Type B pancreatic cell (in vitro differentiated cells): ENCODE data around the gene PTGS1. TPM values are rescaled to one million over a fixed set of nuclear protein-coding genes. Genes with fewer than 3 reads are reported as not detected.
"Not testable (repeated sequence)": the region's sequence is repeated elsewhere in the genome, so short reads cannot be mapped to it uniquely, and the experiment has no call there.

Source experiments
- DNase-seq: peaks from one replicate; pipeline ENCODE4 v3.0.0; 2021; ENCODE audit warnings: mixed read lengths; ENCODE audit not compliant: unreplicated experiment; ENCODE audit errors: extremely low spot score
- H3K27ac Mint-ChIP-seq: 2 replicates; pipeline ENCODE4 v1.8.0; 2021; ENCODE audit warnings: mild to moderate bottlenecking, mixed read lengths
- H3K27me3 Mint-ChIP-seq: 2 replicates; pipeline ENCODE4 v1.8.0; 2021; ENCODE audit warnings: mixed read lengths
- H3K36me3 Mint-ChIP-seq: 2 replicates; pipeline ENCODE4 v1.8.0; 2021; ENCODE audit warnings: mixed read lengths
- H3K4me1 Mint-ChIP-seq: one replicate; pipeline ENCODE4 v1.8.0; 2021; ENCODE audit warnings: mixed read lengths; ENCODE audit not compliant: unreplicated experiment
- H3K4me3 Mint-ChIP-seq: 2 replicates; pipeline ENCODE4 v1.8.0; 2021; ENCODE audit warnings: mild to moderate bottlenecking, mixed read lengths
- H3K9me3 Mint-ChIP-seq: 2 replicates; pipeline ENCODE4 v1.8.0; 2021; ENCODE audit warnings: mixed read lengths
- CTCF ChIP-seq: fragments of 200-600 bp; sonication (generic); conservative IDR thresholded peaks from 2 replicates; pipeline ENCODE4 v1.5.0; 2021; ENCODE audit warnings: antibody characterized with exemption, mild to moderate bottlenecking
- total RNA-seq: library from RNA; stranded (reverse); gene quantifications from 2 replicates; pipeline ENCODE4 v1.2.1, GENCODE V29; 2021; ENCODE audit warnings: low replicate concordance

The PTGS1 gene
- total RNA-seq, 1 donor from 2014 or later: 1.7 TPM

DNA sequence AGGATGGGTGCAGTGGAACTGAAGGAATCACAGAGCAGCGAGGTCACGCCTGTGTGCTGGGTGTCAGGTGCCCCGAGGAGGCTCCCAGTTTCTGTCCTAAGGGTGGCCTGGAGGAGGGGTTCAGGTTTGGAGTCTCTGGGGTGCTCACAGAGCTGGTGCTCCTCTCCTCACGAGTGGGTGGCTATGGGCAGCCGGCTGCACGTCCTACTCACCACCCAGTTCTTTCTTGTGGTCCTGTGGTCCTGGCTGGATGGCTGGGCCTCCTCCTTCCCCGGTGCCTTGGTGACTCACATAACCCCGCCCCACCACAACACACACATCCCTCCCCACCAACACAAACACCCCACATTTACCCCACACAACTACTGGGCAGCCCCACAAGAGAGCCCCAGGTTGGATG lies 9.9 kb upstream of the PTGS1 start:
- Mint-ChIP-seq H3K9me3 (no peaks in the 10 kb centered on the region), H3K4me1 (no peaks in the 10 kb centered on the region), H3K27ac (no peak overlapping the region), H3K36me3 (no peaks in the 10 kb centered on the region), H3K27me3 (peaks cover 22% of the 10 kb centered on the region), H3K4me3 (no peak overlapping the region)
- no peak for DNase-seq
- TF ChIP-seq CTCF: no peak

- not testable (repeated sequence) for DNase-seq, H3K9me3 Mint-ChIP-seq, H3K4me1 Mint-ChIP-seq, H3K4me3 Mint-ChIP-seq, H3K36me3 Mint-ChIP-seq, H3K27ac Mint-ChIP-seq
- peaks cover 18% of the 10 kb centered on the region for H3K27me3 Mint-ChIP-seq
These were observed 7.7 kb upstream of the PTGS1 start for GRCh38 chr9:122363131-122363530.

- no peak for DNase-seq
- H3K9me3 Mint-ChIP-seq: no peaks in the 10 kb centered on the region
- H3K27ac Mint-ChIP-seq: no peak overlapping the region
- H3K4me1 Mint-ChIP-seq: no peaks in the 10 kb centered on the region
- TF ChIP-seq CTCF: no peak
- peaks cover 27% of the 10 kb centered on the region for H3K27me3 Mint-ChIP-seq
- no peak overlapping the region for H3K4me3 Mint-ChIP-seq
- H3K36me3 Mint-ChIP-seq: no peaks in the 10 kb centered on the region
These were observed 6.6 kb upstream of the PTGS1 start for GRCh38 chr9:122364117-122364782.

GRCh38 chr9:122364783-122365150 lies 6.1 kb upstream of the PTGS1 start:
- H3K27me3 Mint-ChIP-seq: peaks cover 27% of the 10 kb centered on the region
- no peaks in the 10 kb centered on the region for H3K4me1 Mint-ChIP-seq
- no peak overlapping the region for H3K27ac Mint-ChIP-seq
- no peak for DNase-seq
- H3K4me3 Mint-ChIP-seq: no peak overlapping the region
- TF ChIP-seq CTCF: no peak
- H3K9me3 Mint-ChIP-seq: no peaks in the 10 kb centered on the region
- no peaks in the 10 kb centered on the region for H3K36me3 Mint-ChIP-seq

- no peak overlapping the region for H3K27ac Mint-ChIP-seq
- no peaks in the 10 kb centered on the region for H3K9me3 Mint-ChIP-seq
- no peak for TF ChIP-seq CTCF
- no peaks in the 10 kb centered on the region for H3K4me1 Mint-ChIP-seq
- H3K36me3 Mint-ChIP-seq: no peaks in the 10 kb centered on the region
- H3K27me3 Mint-ChIP-seq: peaks cover 38% of the 10 kb centered on the region
- H3K4me3 Mint-ChIP-seq: no peak overlapping the region
- DNase-seq: no peak
These were observed 4.7 kb upstream of the PTGS1 start for GRCh38 chr9:122366074-122366660.

GRCh38 chr9:122367065-122367464 lies 3.8 kb upstream of the PTGS1 start:
- Mint-ChIP-seq H3K4me3 (no peak overlapping the region), H3K27ac (no peak overlapping the region), H3K27me3 (peaks cover 44% of the 10 kb centered on the region), H3K36me3 (no peaks in the 10 kb centered on the region), H3K9me3 (no peaks in the 10 kb centered on the region), H3K4me1 (no peaks in the 10 kb centered on the region)
- TF ChIP-seq CTCF: no peak
- no peak for DNase-seq
